ENCODE results near the gene NEURL1.

The NEURL1 gene

GRCh38 chr10:103619424-103620351 is 126.2 kb downstream of the NEURL1 start:
- no peak for TF ChIP-seq CTCF (IDR thresholded peaks at IDR 0.05; ENCODE audit: borderline replicate concordance, insufficient read depth, low read depth, low read length)

GRCh38 chr10:103620352-103620740 is 126.8 kb downstream of the NEURL1 start:
- no peak overlapping the region for H3K4me3 ChIP-seq (ENCODE audit: low read depth, low read length)

More at GRCh38 chr10:103619424-103620351, 126.2 kb downstream of the NEURL1 start:
- H3K4me3 ChIP-seq (ENCODE audit: low read depth, low read length) = no peak overlapping the region

GRCh38 chr10:103620891-103621782 is 127.6 kb downstream of the NEURL1 start:
- no peak for TF ChIP-seq CTCF (IDR thresholded peaks at IDR 0.05; ENCODE audit: borderline replicate concordance, insufficient read depth, low read depth, low read length)
- no peak overlapping the region for H3K4me3 ChIP-seq (ENCODE audit: low read depth, low read length)

More at GRCh38 chr10:103620352-103620740, 126.8 kb downstream of the NEURL1 start:
- TF ChIP-seq CTCF (IDR thresholded peaks at IDR 0.05; ENCODE audit: borderline replicate concordance, insufficient read depth, low read depth, low read length) = no peak

- H3K4me3 ChIP-seq (ENCODE audit: low read depth, low read length) = no peak overlapping the region
- TF ChIP-seq CTCF (IDR thresholded peaks at IDR 0.05; ENCODE audit: borderline replicate concordance, insufficient read depth, low read depth, low read length) = no peak
These were observed 128.2 kb downstream of the NEURL1 start for GRCh38 chr10:103621783-103622125.

GRCh38 chr10:103622286-103622685 is 128.8 kb downstream of the NEURL1 start:
- no peak for TF ChIP-seq CTCF (IDR thresholded peaks at IDR 0.05; ENCODE audit: borderline replicate concordance, insufficient read depth, low read depth, low read length)
- no peak overlapping the region for H3K4me3 ChIP-seq (ENCODE audit: low read depth, low read length)

GRCh38 chr10:103622935-103623574 is 129.6 kb downstream of the NEURL1 start:
- no peak for TF ChIP-seq CTCF (IDR thresholded peaks at IDR 0.05; ENCODE audit: borderline replicate concordance, insufficient read depth, low read depth, low read length)
- H3K4me3 ChIP-seq (ENCODE audit: low read depth, low read length) = no peak overlapping the region
